K562 (cell line): ENCODE measurements around the gene IFT122. TPM values are rescaled to one million over a fixed set of nuclear protein-coding genes. Genes with fewer than 3 reads are reported as not detected.

Source experiments
- ATAC-seq: fragments of 200-7000 bp; cut with Tn5 transposase; 3 replicates; pipeline ENCODE4 v1.9.1; 2020; ENCODE audit warnings: moderate library complexity
- BruUV-seq: library from RNA; stranded (reverse); fragments of 400-500 nt; replicated peaks from 2 replicates; lab custom pipeline; 2021; lab: Mats Ljungman, UMichigan
- CTCF ChIA-PET: fragments of 300-600 bp; formaldehyde crosslinking; extraction: SDS; loops from one replicate; lab custom pipeline; 2021; ENCODE audit warnings: low intra/inter-chr PET ratio; lab: Yijun Ruan, JAX
- POLR2A ChIA-PET: fragments of 300-600, 350-650 bp; sonication (Branson Sonifier 250); formaldehyde crosslinking; extraction: SDS; loops from one replicate; lab custom pipeline; 2021; ENCODE audit warnings: antibody characterized with exemption, inconsistent platforms; lab: Yijun Ruan, JAX
- DNase-seq, 4 experiments: peaks; one replicate each; pipeline versions ENCODE4 v3.0.0 to v3.0.0-alpha.2; 2011 to 2018; ENCODE audit warnings: low spot score in 3 of 4, mixed read lengths in 3 of 4; ENCODE audit errors: extremely low read depth in 1 of 4
- FAIRE-seq: peaks from 2 replicates; lab custom pipeline; 2011; peaks lifted over from hg19 to GRCh38; lab: Jason Lieb, UNC
- H2AFZ ChIP-seq: 2 replicates; pipeline ENCODE4 v1.6.0; 2011; ENCODE audit warnings: low read depth, low read length, control low read depth, inconsistent platforms
- H3K27ac ChIP-seq: fragments of 200-600 bp; 3 replicates; pipeline ENCODE4 v1.8.0; 2011; ENCODE audit warnings: low read depth, mild to moderate bottlenecking, control low read depth, inconsistent platforms, low read length, moderate library complexity, mixed read lengths; ENCODE audit errors: extremely low read depth
- H3K27me3 ChIP-seq, 2 experiments: fragments of 300-600 bp in 1 of 2; 2 replicates in 1 of 2; 3 replicates in 1 of 2; pipeline versions ENCODE4 v1.6.0 to v1.8.0; 2011; ENCODE audit warnings: inconsistent platforms in 2 of 2, low read length in 2 of 2, mild to moderate bottlenecking in 1 of 2, mixed read lengths in 1 of 2, moderate library complexity in 1 of 2; ENCODE audit not compliant: control insufficient read depth in 2 of 2, insufficient read depth in 2 of 2
- H3K36me3 ChIP-seq: fragments of 300-600 bp; 3 replicates; pipeline ENCODE4 v1.8.0; 2011; ENCODE audit warnings: mild to moderate bottlenecking, low read length, inconsistent platforms; ENCODE audit not compliant: control insufficient read depth, insufficient read depth
- H3K4me1 ChIP-seq, 2 experiments: fragments of 200-600 bp in 1 of 2; replicated peaks in 1 of 2; 2 replicates in 1 of 2; 3 replicates in 1 of 2; pipeline versions ENCODE4 v1.5.1 to v1.8.0; 2011; ENCODE audit warnings: inconsistent platforms in 2 of 2, low read length in 2 of 2, mild to moderate bottlenecking in 1 of 2, mixed read lengths in 1 of 2, moderate library complexity in 1 of 2; ENCODE audit not compliant: control insufficient read depth in 2 of 2, insufficient read depth in 2 of 2
- H3K4me2 ChIP-seq: 2 replicates; pipeline ENCODE4 v1.6.1; 2011; ENCODE audit warnings: low read length, control low read depth, inconsistent platforms, mixed read lengths; ENCODE audit not compliant: insufficient read depth
- H3K4me3 ChIP-seq: fragments of 200-600 bp; sonication (generic), shearing (Covaris generic); 2 replicates; pipeline ENCODE4 v1.5.1; 2016; ENCODE audit warnings: control low read depth, inconsistent platforms
- H3K79me2 ChIP-seq: fragments of 200-600 bp; 3 replicates; pipeline ENCODE4 v1.8.0; 2011; ENCODE audit warnings: low read length, inconsistent platforms; ENCODE audit not compliant: control insufficient read depth, insufficient read depth
- H3K9ac ChIP-seq, 2 experiments: 2 replicates each; pipeline versions ENCODE4 v1.6.0 to v1.6.1; 2011; ENCODE audit warnings: low read depth in 2 of 2, low read length in 2 of 2, control low read depth in 1 of 2, inconsistent platforms in 1 of 2, mild to moderate bottlenecking in 1 of 2, mixed read lengths in 1 of 2; ENCODE audit not compliant: insufficient read depth in 1 of 2
- H3K9me1 ChIP-seq: one replicate; pipeline ENCODE4 v1.6.0; 2011; ENCODE audit warnings: inconsistent platforms, mild to moderate bottlenecking, low read length, moderate library complexity; ENCODE audit not compliant: control insufficient read depth, insufficient read depth
- H3K9me3 ChIP-seq: replicated peaks from 2 replicates; pipeline ENCODE4 v1.5.1; 2011; ENCODE audit warnings: low read depth, low read length, inconsistent platforms; ENCODE audit not compliant: control insufficient read depth, insufficient read depth
- H4K20me1 ChIP-seq: replicated peaks from 2 replicates; pipeline ENCODE4 v1.6.1; 2011; ENCODE audit warnings: low read length, inconsistent platforms, mixed read lengths; ENCODE audit not compliant: control insufficient read depth, insufficient read depth
- BCLAF1 ChIP-seq, 2 experiments: fragments of 450-650 bp in 1 of 2; IDR thresholded peaks; 2 replicates each; pipeline ENCODE4 v1.6.1; 2011 to 2017; ENCODE audit warnings: low read depth in 2 of 2, antibody characterized with exemption in 1 of 2, borderline replicate concordance in 1 of 2, low read length in 1 of 2, mild to moderate bottlenecking in 1 of 2, mixed read lengths in 1 of 2; ENCODE audit not compliant: control insufficient read depth in 1 of 2
- BRD4 ChIP-seq: fragments of 200-600 bp; sonication (generic); IDR thresholded peaks from 2 replicates; pipeline ENCODE4 v1.6.1; 2017; ENCODE audit warnings: inconsistent platforms
- CBX1 ChIP-seq: sonication (generic); IDR thresholded peaks from 2 replicates; pipeline ENCODE4 v1.6.1; 2016; ENCODE audit warnings: antibody characterized with exemption, low read depth, mild to moderate bottlenecking
- FOS ChIP-seq: IDR thresholded peaks from 3 replicates; pipeline ENCODE4 v1.6.1; 2011; ENCODE audit not compliant: insufficient read length; ENCODE audit errors: extremely low read depth
- HES1 ChIP-seq: fragments of 450-650 bp; IDR thresholded peaks from 2 replicates; pipeline ENCODE4 v1.6.1; 2016; ENCODE audit warnings: low read depth, mild to moderate bottlenecking, moderate library complexity
- JUN ChIP-seq, 2 experiments: sonication (generic) in 1 of 2; formaldehyde crosslinking in 1 of 2; IDR thresholded peaks; 2 replicates each; pipeline versions ENCODE4 v1.6.1 to v1.8.0; 2012 to 2022; ENCODE audit warnings: borderline replicate concordance in 2 of 2, mild to moderate bottlenecking in 2 of 2, improper control_type of control experiment in 1 of 2, low read depth in 1 of 2, low read length in 1 of 2, missing genetic modification reagents in 1 of 2
- LCOR ChIP-seq: sonication (generic); formaldehyde crosslinking; IDR thresholded peaks from 2 replicates; pipeline ENCODE4 v1.8.0; 2022; ENCODE audit warnings: mild to moderate bottlenecking, missing genetic modification reagents
- NFATC3 ChIP-seq: fragments of 450-650 bp; IDR thresholded peaks from 2 replicates; pipeline ENCODE4 v1.6.1; 2017; ENCODE audit warnings: mild to moderate bottlenecking
- NFIX ChIP-seq: fragments of 250-450 bp; sonication (Bioruptor Pico); IDR thresholded peaks from 2 replicates; pipeline ENCODE4 v1.4.0; 2020; ENCODE audit warnings: low read depth, mild to moderate bottlenecking, moderate library complexity
- OTX1 ChIP-seq: fragments of 450-650 bp; formaldehyde crosslinking; IDR thresholded peaks from 2 replicates; pipeline ENCODE4 v1.4.0; 2022; ENCODE audit warnings: mild to moderate bottlenecking
- ZFP30 ChIP-seq: fragments of 250-450 bp; sonication (Bioruptor Pico); IDR thresholded peaks from 2 replicates; pipeline ENCODE4 v1.8.0; 2022; ENCODE audit warnings: moderate library complexity, mild to moderate bottlenecking, inconsistent platforms, borderline replicate concordance
- ZMIZ1 ChIP-seq, 2 experiments: fragments of 150-350 bp in 1 of 2; IDR thresholded peaks; 2 replicates each; pipeline ENCODE4 v1.6.1; 2012 to 2016; ENCODE audit warnings: low read depth in 2 of 2, low read length in 2 of 2, mild to moderate bottlenecking in 1 of 2, moderate library complexity in 1 of 2
- ZNF134 ChIP-seq: fragments of 250-450 bp; sonication (Bioruptor Pico); conservative IDR thresholded peaks from 2 replicates; pipeline ENCODE4 v1.4.0; 2020
- WGBS: fragments of 100-300 bp; shearing (Covaris generic); methylation state at CpG from one replicate; pipeline ENCODE4 v1.1.6; 2016; ENCODE audit warnings: low coverage, mixed read lengths; ENCODE audit not compliant: insufficient coverage; ENCODE audit errors: missing lambda C conversion rate; 5-methylcytosine and 5-hydroxymethylcytosine counted together
- in situ Hi-C: fragments of 300-500 bp; cut with MboI; formaldehyde crosslinking; loops from 4 replicates; pipeline ENCODE4 v1.15.0; 2018; ENCODE audit warnings: inconsistent platforms, mixed read lengths
- intact Hi-C: fragments of 100-400 bp; cut with micrococcal nuclease; formaldehyde crosslinking; loops from 2 replicates; pipeline ENCODE4 v1.14.2; 2022
- polyA plus RNA-seq, 8 experiments: library from polyadenylated mRNA; depleted of rRNA in 4 of 8; stranded (reverse) in 5 of 8; unstranded in 3 of 8; fragments of >200 nt; fragmentation: Nextera tagmentation in 2 of 8; fragmentation: Illumina TruSeq in 1 of 8; extraction: Ambion mirVana in 2 of 8; extraction: Trizol in 1 of 8; gene quantifications; 2 replicates each; pipeline versions ENCODE4 v1.2.1 to v1.2.3, GENCODE V29; 2011 to 2014; ENCODE audit warnings: inconsistent platforms in 1 of 8, missing spikeins in 1 of 8
- total RNA-seq, 7 experiments: library from RNA; depleted of rRNA in 6 of 7; stranded (reverse); fragments of >200 nt in 6 of 7; fragmentation: Illumina TruSeq in 2 of 7; extraction: Trizol in 2 of 7; gene quantifications; 2 replicates each; pipeline versions ENCODE4 v1.2.1 to v1.2.3, GENCODE V29; 2011 to 2021; ENCODE audit warnings: low replicate concordance in 1 of 7

Gene IFT122
- total and polyA plus RNA-seq, 9 of the 15 experiments (the other 6 are each of a cell fraction or from before 2014, with no cell fraction given), result 2.4 to 11.5 (median 7.7) TPM

GRCh38 chr3:129522953-129523352, 82.9 kb downstream of the IFT122 start:
- ChIA-PET POLR2A (interaction anchor here (1.4 kb wide), 1 partner anchor 83 kb away, joined by 3 read pairs; the partner anchor contains the start of genes IFT122 and MBD4), CTCF (no interaction called here)
- Histone ChIP-seq H3K4me3 (no peak overlapping the region), H3K4me2 (no peak overlapping the region), H3K9ac (no peak overlapping the region), H3K9me3 (no peaks in the 10 kb centered on the region), H3K36me3 (no peaks in the 10 kb centered on the region), H3K4me1 (no peaks in the 10 kb centered on the region), H3K79me2 (no peaks in the 10 kb centered on the region), H2AFZ (no peak overlapping the region), H3K9me1 (no peaks in the 10 kb centered on the region), H4K20me1 (no peaks in the 10 kb centered on the region), H3K27me3 (peaks cover 0 to 26% of the 10 kb centered on the region in 2 experiments; a peak in 2 of 5 replicates), H3K27ac (no peak overlapping the region)
- no peak for ATAC-seq
- in situ Hi-C loops, result no loop called here
- BruUV-seq, result no TSS peak
- no peak for DNase-seq
- no peak for FAIRE-seq
- intact Hi-C loops, result no loop called here
- WGBS, result 0% methylated on average over 2 of the region's 5 CpGs
- TF ChIP-seq ZFP30 (CRISPR knock-in tag), result no peak
- no peak for TF ChIP-seq NFIX (CRISPR knock-in tag)
- no peak for TF ChIP-seq BCLAF1 (IDR thresholded peaks at IDR 0.05; ENCODE audit: borderline replicate concordance in 1 of 2, control insufficient read depth in 1 of 2, low read depth in 2 of 2, low read length in 1 of 2)
- TF ChIP-seq HES1, result no peak
- TF ChIP-seq BRD4, result no peak
- no peak for TF ChIP-seq NFATC3
- TF ChIP-seq CBX1, result no peak
- TF ChIP-seq FOS, result no peak
- no peak for TF ChIP-seq ZMIZ1 (IDR thresholded peaks at IDR 0.05; ENCODE audit: low read depth in 2 of 2, low read length in 2 of 2)
- no peak for TF ChIP-seq ZNF134 (CRISPR knock-in tag)
- no peak for TF ChIP-seq OTX1 (CRISPR knock-in tag)
- no peak for TF ChIP-seq JUN (IDR thresholded peaks at IDR 0.05; ENCODE audit: borderline replicate concordance, low read depth, low read length)
- no peak for TF ChIP-seq JUN (CRISPR knock-in tag; IDR thresholded peaks at IDR 0.05; ENCODE audit: borderline replicate concordance)
- TF ChIP-seq LCOR (CRISPR knock-in tag), result no peak
